ENCODE results near the gene SLC16A7. TPM values are rescaled to one million over a fixed set of nuclear protein-coding genes. Genes with fewer than 3 reads are reported as not detected.
A peak's percentile ranks its signal among the peaks of the same experiment; 100 is the strongest.

Gene SLC16A7
- total RNA-seq, 1 donor from 2014 or later, result 4.0 TPM

DNA sequence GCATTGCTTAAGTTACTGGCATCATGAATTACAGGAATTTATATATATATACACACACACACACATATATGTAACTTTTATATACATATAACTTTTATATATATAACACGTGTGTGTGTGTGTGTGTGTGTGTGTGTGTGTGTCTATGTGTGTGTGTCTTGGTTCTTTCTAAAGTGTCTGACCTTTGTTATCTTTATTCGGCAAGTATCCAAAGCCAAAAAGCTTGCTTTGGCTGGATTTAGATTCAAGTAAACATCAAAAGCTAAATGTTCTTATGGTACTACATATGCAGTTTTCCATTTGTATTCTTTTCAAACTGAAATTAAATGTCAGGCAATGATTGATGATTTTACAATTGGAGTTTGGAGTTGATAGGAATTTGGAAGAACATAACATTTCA lies 69.9 kb downstream of the SLC16A7 start:
- DNase-seq (ENCODE audit: low read depth in 2 of 2), result no peak

DNA sequence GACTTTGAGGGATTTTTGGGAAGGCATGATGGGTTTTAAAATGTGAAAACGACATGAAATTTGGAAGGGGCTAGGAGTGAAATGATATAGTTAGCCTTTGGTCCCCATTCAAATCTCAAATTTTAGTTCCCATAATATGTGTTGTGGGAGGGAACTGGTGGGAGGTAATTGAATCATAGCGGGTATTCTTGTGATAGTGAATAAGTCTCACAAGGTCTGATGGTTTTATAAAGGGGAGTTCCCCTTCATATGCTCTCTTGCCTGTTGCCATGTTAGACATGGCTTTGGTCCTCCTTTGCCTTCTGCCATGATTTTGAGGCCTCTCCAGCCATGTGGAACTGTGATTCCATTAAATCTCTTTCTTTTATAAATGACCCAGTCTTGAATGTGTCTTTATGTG lies 72.8 kb downstream of the SLC16A7 start:
- DNase-seq (ENCODE audit: low read depth in 2 of 2), result no peak

DNA sequence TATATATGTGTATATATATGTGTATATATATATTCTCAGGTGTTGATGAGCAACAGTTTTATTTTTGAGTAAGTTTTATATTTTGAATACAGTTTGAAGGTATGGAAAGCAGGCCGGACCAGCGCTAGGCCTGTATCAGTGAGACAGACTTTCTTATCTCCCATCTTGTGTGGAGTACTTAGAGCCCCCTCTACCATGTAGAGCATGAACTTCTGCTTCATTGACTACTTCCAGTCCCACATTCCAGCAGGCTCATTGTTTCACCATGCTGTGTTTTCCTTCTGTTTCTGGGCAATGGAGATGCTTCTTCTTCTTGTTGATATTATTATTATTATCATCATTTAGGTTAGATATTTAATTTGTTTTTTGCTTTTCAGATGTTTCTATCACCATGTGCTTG lies 76.4 kb downstream of the SLC16A7 start:
- DNase-seq (ENCODE audit: low read depth in 2 of 2), result no peak

DNA sequence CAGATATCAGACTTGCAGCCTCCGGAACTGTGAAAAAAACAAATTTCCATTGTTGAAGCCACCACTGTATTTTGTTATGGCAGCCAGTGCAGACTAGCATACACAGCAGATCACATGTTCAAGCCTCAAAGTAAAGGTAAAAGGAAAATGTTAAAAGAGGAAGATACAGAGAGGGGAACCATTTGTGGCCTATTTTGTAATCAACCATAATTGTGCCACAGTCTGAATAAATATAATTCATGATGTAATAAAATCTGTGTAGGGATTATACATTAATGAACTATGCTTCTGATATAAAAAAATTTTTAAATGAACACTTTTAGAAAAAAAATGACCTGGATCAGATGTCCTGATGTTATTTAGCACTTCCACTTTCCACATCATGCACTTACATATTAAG lies 79.6 kb downstream of the SLC16A7 start:
- no peak for DNase-seq (ENCODE audit: low read depth in 2 of 2)

DNA sequence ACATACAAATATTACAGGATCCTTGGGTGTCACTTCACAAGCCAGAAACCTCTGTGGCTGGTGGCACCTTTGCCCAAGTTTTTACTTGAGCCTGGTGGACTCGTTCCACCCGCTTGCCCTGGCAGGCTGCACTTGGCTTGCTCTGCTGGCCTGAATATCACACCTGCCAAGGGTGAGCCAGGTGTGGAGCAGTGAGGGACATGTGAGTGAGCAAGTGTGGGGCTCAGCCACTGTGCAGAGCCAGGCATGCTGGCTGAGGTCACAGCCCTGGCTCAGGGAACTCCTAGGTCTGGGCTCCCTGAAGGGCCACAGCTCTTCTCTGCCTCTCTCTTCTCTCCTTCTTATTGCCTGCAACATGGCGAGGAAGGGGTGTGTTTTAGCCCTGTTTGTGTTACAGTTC lies 82.0 kb downstream of the SLC16A7 start:
- no peak for DNase-seq (ENCODE audit: low read depth in 2 of 2)

DNA sequence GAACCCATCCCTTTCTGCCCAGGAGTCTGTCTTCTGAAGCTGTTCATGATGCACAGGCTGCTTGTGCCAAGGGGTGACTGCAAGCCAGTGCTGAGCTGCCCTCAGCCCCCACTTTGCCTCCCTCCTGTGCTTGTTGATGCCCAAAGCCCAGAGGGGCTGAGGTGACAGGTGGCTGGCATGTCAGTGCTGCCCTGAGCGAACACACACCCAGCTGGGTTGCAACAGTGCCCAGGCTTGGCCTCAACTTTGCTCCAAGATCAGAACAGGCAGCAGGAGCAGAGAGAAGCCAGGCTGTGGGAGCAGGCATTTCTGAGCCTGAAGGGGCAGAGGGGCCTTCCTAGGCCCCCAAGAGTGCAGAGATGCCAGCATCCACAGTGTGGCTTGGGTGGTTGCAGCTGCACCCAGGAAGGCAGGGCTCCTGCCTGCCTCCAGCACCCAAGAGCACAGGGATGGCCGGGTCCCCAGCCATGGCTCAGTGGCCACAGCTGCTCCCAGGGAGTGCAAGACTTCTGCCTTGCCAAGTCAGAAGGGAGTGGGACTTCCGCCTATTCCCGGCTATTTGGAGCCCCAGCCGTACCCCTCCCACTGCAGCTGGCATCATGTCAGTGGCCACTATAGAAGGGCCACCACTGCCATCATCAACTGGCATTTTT lies 83.1 kb downstream of the SLC16A7 start:
- no peak for DNase-seq (ENCODE audit: low read depth in 2 of 2)

- no peak for DNase-seq (ENCODE audit: low read depth in 2 of 2)
Observed at GRCh38 chr12:59689776-59690175, 93.9 kb downstream of the SLC16A7 start.

DNA sequence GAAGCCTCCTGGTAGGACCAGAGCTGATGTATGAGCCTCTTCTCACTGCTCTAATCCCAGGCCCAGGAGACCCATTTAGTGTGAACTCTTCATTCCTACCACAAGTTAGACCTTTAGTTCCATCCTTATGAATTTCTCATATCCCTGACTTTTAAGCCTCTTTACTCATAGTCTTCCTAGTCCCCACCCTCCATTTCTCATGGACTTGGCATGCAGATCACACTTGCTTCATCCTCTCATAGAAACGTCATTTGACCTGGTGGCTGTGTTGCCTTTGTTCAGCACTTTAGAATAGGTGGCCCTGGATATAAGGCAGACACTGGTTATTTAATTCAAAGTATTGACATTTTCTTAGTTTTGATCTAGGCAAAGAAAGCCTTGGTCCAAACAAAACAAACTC lies 99.5 kb downstream of the SLC16A7 start:
- no peak for DNase-seq (ENCODE audit: low read depth in 2 of 2)

GRCh38 chr12:59698600-59698999 lies 102.8 kb downstream of the SLC16A7 start:
- DNase-seq (ENCODE audit: low read depth in 2 of 2), result no peak

- DNase-seq (ENCODE audit: low read depth in 2 of 2), result no peak
Observed at GRCh38 chr12:59699421-59700152, 103.8 kb downstream of the SLC16A7 start.

- DNase-seq (ENCODE audit: low read depth in 2 of 2), result no peak
Observed at GRCh38 chr12:59700153-59700450, 104.3 kb downstream of the SLC16A7 start.

DNA sequence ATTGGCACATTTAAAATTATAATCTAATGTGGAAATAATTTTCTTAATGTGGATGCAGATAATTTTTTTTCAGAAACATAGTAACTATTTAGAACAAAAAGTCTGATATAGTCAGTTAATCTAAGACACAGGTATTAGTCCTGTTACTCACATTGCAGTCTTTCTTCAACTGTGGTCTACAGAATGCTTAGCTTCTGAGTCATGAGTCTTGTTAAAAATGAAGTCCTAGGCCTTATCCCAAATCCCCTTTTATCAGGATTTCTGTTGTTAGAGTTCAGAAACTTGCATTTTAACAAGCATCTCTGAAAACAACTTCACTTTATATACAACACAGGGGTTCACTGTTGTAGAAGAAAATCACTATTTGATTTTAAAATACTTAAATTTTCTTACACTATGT lies 112.2 kb downstream of the SLC16A7 start:
- DNase-seq (ENCODE audit: low read depth in 2 of 2), result no peak

DNA sequence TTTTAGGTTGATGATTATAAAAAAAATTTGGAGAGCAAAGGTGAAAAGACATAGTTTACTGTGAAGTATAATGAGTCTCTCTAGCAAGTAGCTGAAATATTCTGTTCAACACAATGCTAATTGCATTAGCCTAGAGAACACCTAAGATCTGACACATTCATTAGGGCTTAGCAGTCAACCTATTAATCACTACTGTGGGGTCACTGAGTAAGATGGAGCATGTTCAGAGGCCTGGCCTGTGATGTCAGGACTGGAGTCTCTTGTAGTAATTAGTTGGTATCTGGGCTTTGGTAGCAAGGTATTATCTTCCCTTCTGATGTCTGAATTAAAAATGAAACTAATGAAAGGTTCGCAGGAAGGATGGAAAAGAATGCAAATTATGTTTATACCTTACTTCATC lies 112.7 kb downstream of the SLC16A7 start:
- DNase-seq (ENCODE audit: low read depth in 2 of 2), result no peak

- DNase-seq (ENCODE audit: low read depth in 2 of 2), result no peak
Observed at GRCh38 chr12:59710004-59710628, 114.3 kb downstream of the SLC16A7 start.

GRCh38 chr12:59710964-59711363 lies 115.1 kb downstream of the SLC16A7 start:
- no peak for DNase-seq (ENCODE audit: low read depth in 2 of 2)

DNA sequence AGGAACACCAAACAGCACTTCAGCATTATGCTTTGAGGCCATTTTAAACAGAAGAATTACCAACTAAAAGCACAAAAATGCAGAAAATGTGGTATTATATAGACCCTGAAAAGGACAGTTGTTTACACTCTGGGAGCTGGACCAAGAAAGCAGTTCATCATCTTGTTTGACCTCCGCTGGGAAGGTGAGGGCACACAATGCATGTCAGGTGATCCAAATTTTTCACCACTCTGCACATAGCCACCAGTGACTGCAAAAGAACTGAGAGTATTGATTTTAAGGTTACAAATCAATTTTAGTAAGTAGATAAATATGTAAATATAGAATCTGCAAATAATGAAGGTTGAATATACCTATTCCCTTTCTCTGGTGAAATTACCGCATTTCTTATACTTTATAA lies 119.6 kb downstream of the SLC16A7 start:
- DNase-seq (ENCODE audit: low read depth in 2 of 2), result no peak

DNA sequence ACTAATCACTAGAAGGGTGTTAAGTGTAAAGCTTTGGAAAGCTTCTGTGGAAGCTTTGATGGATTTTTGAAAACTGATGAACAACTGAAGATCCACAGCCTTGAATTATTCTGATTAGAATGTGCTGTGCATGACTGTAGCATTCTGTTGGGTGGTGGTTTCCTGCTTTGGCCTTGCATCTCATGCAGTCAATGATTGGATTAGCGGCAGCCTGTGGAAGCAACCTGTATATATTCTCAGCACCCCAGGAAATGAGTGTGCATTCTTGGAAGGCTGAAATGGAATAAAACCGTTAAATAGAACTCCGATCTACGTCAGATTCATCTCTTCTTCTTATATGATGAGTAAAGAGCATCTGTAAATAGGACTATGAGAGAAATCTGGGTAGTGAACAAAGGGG lies 120.2 kb downstream of the SLC16A7 start:
- peak in 1 of 2 donors; percentile 60 for DNase-seq (ENCODE audit: low read depth in 2 of 2)

DNA sequence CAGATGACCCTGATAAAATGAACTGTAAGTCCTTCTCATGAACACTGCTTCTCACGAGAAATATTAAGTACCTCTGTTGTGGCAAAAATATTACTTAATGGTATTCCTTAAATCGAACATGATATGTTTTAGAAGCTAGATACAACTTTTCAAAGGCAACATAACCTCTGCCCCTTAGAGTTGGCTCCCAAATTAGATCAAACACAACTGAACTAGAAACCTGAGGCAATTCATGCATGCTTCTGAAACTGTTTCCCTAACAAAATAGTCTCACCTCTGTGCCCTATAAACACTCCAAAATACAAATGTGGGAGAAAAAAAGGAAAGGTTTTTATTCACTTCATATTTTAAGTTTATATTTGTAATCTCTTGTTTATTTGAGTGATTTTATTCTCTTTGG lies 121.6 kb downstream of the SLC16A7 start:
- no peak for DNase-seq (ENCODE audit: low read depth in 2 of 2)

DNA sequence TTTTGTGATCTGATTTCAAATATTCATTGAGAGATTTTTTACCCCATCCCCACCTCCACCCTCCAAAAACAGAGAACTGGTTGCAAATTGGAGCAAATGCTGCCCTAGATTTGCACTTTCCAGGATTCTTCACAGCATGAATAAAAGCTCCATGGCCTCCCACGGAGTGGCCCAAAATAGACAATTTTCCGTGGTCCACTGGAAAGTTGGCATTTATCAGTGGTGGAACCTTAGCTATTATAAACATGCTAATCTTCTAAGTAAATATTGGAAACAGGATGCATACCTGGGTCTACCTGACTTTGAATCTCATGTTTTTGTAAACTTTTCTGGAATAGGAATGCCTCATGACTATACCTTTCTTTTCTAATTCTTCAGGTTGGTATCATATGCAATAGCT lies 123.9 kb downstream of the SLC16A7 start:
- peak in 1 of 2 donors; percentile 26 for DNase-seq (ENCODE audit: low read depth in 2 of 2)

- DNase-seq (ENCODE audit: low read depth in 2 of 2), result no peak
Observed at GRCh38 chr12:59723520-59723919, 127.7 kb downstream of the SLC16A7 start.

- DNase-seq (ENCODE audit: low read depth in 2 of 2), result no peak
Observed at GRCh38 chr12:59724011-59724695, 128.3 kb downstream of the SLC16A7 start.

- no peak for DNase-seq (ENCODE audit: low read depth in 2 of 2)
Observed at GRCh38 chr12:59733200-59733599, 137.4 kb downstream of the SLC16A7 start.

- no peak for DNase-seq (ENCODE audit: low read depth in 2 of 2)
Observed at GRCh38 chr12:59734371-59734770, 138.5 kb downstream of the SLC16A7 start.
